RPMI7951 (cell line): ENCODE results near the gene RNF150. TPM values are rescaled to one million over a fixed set of nuclear protein-coding genes. Genes with fewer than 3 reads are reported as not detected.

Experiments
- DNase-seq: peaks from one replicate; pipeline ENCODE4 v3.0.0-alpha.2; 2012; ENCODE audit warnings: low read depth
- total RNA-seq: library from RNA; depleted of rRNA; stranded (reverse); fragments of >200 nt; shearing (Covaris generic); gene quantifications from 2 replicates; pipeline ENCODE4 v1.2.3, GENCODE V29; 2014

The RNF150 gene
- total RNA-seq, 1 experiment from 2014 or later, result 0.96 TPM

DNA sequence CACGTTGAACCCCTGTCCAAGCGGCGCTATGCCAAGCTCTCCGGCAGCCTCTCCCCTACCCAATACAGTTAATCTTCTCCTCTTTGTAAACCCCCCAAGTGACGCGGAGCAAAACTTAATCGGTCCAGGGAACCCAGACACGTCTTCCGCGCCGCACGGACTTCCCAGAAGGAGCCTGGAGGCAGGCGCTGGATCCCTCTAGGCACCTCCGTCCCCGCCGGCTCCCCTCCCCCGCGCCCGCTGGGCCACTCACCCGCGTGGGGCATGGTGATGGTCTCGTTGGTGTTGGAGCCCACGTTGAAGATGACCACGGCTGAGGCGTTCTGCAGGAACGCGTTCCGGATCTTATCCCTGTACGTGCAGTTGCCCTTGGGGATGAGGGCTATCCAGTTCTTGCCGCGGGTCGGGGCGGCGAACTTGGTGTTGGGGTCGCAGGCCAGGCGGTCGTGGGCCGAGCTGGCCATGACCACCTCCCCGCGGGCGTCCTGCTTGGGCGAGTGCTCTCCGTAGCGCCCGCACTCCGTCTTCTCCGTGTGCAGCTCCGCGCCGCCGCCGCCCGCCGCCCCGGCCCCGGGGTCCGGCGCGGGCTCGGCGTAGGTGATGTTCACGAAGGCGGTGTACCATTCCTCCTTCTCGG is 1.1 kb downstream of the RNF150 start:
- no peak for DNase-seq

DNA sequence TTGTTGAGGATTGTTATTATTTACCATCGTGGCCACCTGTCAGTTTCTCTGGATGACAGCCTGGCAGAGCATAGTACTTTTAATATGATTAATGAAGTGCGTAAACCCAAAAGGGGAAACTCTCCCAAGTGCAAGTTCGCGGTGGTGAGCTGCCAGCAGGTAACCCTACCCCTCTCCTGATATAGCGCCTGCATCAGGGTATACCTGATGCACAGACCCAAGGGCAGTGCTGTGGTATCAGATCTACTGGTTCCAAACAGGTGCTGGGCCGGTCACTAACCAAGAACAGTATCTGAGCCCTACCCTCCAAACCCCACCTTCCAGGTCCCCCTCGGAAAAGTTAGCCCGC is 1.6 kb downstream of the RNF150 start:
- DNase-seq, result no peak

DNA sequence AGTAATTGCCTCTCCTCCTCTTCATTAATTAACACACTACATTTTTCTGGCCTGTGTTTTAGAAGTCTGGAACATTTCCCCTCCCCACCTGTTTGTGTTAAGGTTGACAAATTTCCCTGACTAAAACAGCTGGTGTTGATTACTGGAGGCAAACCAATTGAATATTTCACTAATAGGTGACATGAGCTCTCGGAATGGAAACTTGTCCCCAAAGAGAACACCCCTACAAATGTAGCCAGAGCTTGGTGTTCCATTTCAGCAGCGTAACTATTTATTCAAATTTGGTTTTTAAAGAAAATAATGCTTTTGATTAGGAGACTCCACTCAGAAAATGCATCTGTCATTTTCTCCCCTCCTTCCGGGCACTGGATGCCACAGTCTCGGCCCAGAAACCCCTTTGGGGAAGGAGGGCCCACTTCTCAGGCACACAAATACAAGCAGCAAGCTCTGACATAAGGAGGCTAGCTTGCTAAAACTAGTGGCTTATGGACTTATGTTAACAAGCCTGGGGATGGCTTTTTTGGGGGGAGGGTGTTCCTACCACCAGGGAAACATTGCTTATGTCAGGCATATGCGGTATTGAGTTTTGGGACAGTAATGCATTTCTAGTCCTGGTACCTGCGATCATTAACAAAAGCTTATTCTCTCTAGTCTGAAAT is 2.2 kb downstream of the RNF150 start:
- no peak for DNase-seq

DNA sequence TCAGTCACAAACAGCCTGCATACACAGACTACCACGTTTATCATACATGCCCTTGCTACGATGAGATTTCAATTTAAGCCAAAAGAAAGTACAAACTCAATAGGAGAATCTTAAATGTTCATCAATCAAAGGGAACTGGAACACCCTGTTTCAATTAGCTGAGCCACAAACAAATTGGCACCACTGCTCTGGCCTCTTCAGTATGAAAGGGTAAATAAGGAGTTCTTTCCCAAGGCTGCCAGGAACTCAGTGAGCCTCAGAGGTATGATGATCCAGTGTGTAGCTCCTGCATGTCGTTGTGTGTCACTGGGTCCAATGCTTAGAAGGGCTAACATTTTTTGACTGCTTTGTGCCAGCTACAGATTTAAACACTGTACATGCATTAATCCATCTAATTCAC is 5.4 kb downstream of the RNF150 start:
- DNase-seq, result no peak

DNA sequence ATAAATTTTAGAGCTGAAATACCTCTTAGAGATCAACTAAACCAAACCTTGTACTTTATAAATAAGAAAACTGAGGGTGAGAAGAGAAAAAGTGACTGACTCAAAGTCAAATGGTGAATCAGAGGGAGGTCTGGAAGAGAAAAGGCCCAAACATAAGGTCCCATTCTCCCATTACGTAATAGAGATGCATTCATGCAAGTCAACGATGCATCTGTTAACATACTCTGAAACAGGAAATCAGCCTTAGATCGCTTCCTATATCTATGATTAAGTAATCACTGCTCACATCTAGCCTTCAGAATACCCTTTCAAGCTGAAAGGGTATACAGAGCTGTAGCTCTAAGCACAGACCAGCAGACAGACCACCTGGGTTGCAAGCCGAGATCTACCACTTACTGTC is 6.5 kb downstream of the RNF150 start:
- no peak for DNase-seq

DNA sequence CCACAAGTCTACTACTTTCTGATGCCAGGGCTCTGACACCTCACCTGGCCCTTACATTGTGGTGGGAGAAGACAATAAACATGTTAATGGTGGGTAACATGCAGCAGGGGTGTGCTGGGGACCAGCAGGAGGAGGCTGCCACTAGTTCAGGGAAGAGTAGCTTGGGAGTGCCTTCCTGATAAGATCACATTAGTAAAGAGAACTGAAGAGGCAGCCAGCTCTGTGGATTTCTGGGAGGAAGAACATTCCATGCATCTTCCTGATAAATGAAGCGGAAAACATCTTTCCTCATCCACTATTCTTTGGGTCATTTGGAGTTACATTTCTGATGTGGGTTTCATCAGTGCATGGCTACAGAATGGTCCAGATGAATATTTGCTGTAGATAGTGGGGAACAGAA is 9.0 kb downstream of the RNF150 start:
- DNase-seq, result no peak

DNA sequence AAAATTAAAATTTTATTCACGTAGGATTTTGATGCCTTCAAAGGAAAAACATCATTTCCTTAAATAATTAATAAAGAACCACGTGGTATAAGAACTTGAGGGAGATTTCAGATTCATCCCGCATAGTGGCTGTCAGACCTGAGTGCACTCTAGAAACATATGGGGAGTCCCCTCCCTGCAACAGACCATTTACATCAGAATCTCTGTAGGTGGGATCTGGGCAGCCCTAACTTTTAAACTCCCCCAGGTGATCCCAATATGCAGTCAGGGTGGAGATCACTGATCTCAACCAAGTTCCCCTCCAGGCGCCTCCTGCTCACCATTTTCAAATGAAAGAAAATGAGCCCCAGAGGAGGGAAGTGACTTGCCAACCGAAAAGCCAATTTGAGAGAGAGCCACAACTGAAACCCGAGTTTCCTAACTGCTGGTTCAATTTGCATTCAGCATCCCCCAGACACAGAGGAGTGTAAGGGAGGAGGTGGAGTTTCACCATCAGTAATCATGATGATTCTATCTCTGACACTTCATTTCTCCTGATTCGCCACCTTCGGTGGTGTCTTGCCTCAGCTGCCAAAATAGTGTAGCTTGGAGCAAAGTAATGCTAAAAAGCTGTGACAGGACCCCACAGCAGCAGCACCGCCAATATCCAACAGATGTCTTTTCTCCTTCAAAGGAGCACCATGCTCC is 11.4 kb downstream of the RNF150 start:
- DNase-seq, result no peak

DNA sequence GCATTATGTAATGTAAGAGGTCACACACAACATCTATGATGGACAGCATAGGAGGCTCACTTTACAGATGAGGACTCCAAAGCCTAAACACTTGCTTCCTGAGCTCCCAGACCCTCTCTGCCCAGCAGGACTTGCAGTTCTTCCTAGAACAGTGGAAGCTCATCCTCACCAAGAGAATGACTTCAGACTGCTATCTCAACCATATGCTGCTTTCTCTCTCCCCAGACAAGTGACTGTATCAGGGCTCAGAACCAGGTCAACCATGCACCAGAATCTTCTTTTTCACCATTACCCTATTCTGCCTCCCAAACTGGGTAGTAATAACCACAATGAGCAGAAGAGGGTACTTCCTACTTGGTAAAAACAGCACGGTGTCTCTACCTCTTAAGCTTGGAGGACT is 12.2 kb downstream of the RNF150 start:
- no peak for DNase-seq

DNA sequence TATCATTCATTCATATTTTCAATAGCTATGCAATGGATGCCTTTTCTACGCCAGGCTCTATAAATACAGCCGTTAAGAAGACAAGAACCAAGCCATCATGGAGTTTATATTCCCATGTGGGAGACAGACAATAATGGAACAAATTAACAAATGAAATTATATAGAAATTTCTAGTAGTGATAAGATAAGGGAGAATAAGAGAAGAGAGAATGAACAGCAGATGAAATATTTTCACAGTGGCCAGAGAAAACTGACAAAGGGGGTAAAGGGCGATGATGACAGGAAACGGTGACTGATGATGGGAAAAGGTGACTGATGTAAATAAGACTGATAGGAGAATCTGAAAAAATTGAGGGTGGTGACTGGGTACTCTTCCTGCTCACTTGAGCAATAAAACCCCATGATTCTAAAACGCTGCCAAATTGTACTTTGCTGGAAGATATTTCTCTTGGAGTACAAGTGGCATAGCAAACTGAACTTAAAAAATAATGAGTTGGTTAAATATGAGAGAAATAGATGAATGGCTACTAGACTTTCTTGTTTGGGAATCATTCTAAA is 13.2 kb downstream of the RNF150 start:
- DNase-seq, result no peak

DNA sequence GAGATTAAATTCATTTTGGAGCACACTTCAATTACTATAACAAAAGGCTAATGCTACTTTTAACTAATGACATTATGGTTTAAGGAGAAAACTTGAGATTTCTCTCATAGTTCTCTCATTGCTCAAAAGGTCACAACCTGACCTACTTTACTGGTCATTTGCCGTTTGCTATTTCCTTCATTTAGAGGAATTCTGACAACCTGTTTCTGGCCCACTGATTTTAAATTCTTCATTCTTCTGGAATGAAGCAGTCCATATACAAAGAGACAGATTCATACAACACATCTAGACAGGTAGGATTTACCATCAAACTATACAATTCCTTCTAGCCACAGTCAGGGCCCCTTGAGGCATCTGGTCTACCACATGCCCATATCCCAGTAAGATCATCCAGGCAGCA is 14.2 kb downstream of the RNF150 start:
- no peak for DNase-seq

DNA sequence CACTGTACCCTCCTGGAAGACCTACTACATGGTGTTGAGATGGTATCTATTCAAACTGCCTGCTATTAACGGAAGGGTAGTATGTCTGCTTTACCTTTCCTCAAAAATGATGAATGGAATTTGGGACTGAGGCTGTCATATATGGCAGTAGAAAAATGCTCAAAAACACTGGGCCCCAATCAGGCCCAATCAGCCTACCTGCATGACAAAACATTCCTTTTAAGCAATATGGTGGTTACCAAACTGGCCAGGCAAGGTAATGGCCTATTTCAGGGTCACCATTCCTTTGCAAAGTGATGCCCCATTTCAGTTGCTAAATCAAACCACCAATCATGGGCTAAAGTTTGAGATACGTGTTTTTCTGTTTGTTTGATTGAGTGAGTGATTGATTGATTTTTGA is 14.9 kb downstream of the RNF150 start:
- DNase-seq, result no peak

DNA sequence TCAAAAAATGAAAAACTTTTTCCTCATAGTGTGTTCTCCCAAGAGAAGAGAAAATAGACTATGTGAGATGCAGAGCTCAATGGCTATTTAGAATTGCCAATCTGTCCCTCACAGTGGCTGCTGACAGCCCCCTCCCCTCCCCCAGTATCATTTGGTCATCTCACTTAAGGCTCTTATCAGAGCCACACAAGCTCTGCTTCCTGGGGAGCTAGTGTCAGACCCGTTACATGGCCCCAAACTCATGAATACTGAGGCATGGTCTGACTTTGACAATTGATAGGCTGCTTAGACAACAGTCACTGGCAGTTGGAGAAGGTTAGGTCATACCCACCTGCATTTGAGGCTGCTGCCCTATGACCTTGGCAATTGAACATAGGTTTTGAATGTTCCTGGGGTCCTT is 15.3 kb downstream of the RNF150 start:
- DNase-seq, result no peak

DNA sequence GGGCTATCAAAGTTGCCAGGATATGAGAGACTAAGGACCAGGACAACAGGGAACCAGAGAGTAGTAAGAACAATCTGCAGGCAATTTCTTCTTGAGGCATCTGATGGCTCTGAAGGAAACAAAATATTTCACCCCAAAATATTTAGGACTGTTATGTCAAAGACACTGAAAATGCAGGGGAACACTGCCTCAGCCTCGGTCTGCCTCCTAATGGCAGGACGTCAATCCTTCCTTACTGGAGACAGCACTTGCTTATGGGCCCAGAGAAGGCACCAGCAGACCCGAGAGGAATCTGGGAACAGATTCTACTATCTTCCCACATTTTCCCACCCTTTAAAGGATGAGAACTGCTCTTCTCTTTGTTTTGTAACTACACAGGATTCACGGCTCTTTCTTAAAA is 23.3 kb downstream of the RNF150 start:
- DNase-seq, result no peak

DNA sequence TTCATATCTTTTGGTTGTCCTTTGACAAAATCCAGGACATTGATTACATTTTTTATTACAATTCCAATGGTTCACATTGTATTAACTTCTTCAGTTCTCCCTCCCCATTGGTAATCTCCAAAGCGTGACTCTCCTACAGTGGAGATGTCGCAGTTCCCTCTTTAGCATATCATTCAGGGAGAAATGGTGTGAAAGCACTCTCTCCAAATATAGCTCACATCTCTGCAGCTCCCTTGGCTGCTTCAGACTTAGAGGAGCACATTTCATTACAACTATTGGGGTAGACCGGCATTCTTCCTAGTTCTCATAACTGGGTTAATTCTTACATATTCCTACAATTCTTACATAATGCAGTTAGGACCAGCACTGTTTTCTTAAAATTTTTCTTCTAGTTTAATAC is 25.3 kb downstream of the RNF150 start:
- no peak for DNase-seq

DNA sequence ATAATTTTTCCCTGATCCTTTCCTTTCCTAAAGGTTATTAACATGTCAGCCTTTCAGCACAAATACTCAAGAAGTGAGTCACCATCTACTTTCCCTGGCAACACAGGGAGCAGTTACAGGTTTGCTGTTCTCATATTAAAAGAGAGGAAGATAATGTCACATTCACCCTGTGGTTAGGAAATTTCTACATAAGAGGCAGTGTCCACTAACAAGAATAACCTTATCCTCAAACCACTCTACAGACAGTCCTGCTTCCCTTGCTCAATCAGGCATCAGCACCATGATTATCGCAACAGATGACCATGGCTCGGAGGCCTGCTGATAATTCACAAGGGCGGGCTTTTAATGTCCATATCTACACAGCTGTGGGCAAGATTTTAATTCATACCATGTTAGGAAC is 30.9 kb downstream of the RNF150 start:
- peak; percentile 14 for DNase-seq

DNA sequence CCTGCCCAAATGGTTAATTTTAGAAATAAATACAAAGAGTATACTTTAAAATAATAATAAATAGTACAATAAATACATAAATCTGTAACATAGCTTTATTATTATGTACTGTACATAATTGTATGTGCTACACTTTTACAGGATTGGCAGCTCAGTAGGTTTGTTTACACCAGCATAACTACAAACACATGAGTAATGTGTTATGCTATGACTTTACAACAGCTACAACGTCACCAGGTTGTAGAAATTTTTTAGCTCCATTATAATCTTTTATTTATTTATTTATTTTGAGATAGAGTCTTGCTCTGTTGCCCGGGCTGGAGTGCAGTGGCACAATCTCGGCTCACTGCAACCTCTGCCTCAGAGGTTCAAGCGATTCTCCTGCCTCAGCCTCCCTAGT is 31.8 kb downstream of the RNF150 start:
- no peak for DNase-seq

DNA sequence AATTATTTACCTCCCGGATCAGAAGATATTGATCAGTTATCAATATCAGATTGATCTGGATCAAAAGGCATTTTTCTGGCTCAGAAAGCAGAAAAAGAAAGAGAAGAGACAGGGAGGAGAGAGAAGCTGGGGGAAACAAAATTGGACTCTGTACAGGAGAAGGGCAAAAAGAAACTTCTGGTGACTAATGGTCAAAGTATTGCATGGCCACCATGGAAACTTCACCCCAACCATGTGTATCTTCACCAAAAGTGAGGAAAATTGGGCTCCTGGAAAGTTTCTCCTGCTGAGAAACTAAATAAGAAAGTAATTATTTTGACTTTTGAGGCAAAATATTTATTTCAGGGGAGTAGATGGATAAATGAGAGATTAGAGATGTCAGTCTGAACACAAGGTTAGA is 33.9 kb downstream of the RNF150 start:
- DNase-seq, result no peak

DNA sequence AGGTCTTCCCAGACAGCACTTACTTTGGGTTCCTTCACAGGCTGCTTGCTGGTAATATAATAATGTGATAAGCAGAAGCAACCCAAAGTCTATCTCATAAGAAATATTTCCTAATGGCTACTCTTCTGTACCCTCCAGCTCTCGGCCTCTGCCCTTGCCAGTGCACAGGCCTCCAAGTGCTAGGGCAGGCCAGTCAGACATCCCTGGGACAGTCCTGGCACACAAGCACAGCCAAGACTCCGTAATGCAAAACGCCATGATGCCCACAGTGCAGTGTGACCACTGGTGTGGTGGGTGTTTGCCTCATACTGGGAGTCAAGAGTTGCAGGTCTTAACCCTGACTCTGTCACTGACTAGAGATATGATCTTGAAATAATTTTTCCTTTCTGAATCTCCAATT is 35.1 kb downstream of the RNF150 start:
- no peak for DNase-seq

DNA sequence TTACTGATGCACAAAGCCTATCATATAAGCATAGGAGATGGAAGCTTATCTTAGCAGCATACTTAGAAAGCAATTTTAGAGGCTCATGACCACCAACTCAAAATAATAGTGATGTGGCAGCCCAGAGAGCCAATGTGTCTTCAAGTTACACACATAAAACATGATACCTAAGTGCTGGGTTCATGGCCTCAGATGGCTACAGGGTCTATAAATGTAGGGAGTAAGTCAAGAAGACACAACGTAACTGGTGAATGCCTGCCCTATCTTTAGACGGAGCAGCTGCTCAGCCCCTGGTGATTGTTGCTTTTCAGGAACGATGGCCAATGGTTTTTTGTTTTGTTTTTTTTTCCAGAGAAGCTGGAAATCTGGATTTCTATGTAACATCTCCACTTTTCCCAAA is 42.8 kb downstream of the RNF150 start:
- no peak for DNase-seq

DNA sequence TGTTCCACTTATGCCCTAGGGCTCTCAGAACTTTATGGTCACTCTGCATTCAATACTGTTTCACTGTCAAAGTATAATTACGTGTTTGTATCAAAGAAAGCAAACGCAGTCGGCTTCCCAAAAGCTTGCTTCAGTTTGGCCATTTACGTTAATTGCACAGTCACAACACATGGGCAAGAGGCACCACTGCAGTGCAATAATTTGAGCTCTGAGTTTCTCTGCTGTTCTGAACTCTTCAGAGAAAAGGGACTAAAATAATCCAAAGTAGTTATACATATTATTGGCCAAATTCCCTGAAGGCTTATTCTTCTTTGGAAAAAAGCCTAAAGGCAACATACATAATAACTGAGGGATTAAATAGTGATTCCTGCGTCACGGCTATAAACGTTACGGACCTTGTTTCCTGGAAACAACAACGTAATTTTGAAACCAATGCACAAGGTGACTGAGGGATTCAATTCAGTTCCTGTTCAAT is 51.3 kb downstream of the RNF150 start:
- peak; percentile 8 for DNase-seq

DNA sequence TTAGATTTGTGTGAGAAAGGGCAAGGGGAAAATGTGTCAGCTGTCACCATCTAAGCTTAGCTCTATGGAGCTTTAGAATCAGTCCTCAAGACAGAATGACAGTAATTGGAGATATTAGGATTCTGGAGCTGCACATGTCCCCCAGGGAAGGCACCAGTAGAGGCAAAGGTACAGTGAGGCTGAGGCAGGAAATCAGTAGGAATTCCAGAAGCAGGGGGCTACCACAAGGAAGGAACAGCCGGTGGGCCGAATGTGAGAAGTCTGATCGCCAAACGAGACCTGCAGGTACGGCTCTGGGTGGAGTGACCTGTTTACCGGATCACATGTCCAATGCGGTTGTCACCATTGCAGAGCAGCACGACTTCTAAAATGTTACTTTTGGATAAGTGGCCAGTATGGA is 52.6 kb downstream of the RNF150 start:
- no peak for DNase-seq

DNA sequence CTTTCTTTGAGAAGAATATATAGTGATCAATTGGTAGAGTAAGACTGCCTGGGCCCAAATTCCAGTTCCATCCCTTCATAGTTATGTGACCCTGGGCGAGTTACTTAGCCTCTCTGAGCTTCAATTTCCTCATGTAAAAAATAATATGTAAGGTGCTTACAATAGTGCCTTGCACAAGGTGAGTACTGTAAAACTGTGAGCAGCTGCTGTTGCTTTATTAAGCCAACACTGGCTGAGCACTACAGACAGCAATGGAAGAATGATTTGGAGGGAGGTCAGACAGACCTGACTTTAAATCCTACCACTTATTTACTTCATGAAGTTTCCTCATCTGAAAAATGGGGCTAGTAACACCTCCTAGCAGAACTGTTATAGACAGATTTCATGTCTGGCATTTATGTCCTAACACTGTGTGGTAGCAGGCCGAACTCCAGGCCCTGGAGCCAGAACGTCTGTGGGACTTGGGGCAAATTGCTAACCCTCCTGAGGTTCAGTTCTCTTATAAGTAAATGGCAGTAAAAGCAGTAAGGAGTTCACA is 53.8 kb downstream of the RNF150 start:
- no peak for DNase-seq

DNA sequence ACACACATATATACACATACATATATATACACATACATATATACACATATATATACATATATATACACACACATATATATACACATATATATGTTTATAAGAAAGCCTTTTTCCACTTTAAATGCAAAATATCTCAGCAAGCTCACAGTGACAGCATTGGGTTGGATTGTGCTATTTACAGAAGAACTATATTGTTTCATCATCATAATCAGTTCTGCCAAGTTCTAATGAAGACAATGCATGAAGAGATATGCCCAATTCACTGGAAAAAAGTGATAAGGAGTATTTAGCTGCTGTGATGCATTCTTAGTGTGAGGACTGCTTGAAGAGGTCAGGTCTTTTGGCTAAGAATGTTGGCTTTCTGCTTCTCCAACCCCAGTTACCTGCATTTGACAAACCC is 54.4 kb downstream of the RNF150 start:
- DNase-seq, result no peak
